NCI-H524 (cell line): Measurements from ENCODE around the gene IQSEC1.

ENCODE experiments used
- DNase-seq, 2 experiments: peaks; one replicate each; lab custom pipeline; 2025; lab: John Stamatoyannopoulos, UW

IQSEC1 gene

DNA sequence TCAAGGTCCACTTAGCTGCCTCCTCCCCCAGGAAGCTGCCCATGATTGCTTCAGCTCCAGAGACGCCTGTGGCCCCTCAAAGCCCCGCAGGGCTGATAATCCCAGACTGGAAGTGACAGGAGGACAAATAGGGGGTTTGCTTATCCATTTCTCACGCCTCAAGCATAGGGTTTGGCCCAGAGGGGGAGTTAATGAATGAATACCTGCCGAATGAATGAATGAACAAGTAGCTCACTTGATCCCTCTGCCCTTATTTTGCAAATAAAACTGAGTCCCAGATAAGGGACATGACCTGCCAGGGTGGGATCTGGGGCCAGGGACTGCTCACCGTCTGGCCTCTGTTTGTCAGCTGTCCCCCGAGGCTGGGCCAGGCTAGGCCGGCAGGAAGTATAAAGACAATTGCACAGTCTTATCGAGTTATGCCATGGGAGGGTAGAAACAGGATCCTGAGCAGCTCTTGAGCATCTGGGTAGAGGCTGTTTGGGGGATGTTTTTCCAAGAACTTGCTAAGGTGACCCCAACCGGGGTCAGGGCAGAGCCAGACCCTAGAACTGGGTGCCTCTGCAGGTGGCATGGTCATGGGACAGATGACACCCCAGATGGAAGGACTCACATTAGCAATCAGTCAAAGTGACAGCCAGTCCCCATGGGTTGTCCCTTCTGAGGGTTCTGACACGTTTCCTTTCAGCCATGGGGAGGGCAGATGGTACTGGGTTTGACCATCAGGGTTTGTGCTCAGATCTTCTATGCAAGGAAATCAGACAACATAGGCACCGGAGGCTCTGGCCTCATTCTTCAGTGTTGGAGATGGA, 45.0 kb downstream of the IQSEC1 start:
- peak; percentile 71 to 88 for DNase-seq

DNA sequence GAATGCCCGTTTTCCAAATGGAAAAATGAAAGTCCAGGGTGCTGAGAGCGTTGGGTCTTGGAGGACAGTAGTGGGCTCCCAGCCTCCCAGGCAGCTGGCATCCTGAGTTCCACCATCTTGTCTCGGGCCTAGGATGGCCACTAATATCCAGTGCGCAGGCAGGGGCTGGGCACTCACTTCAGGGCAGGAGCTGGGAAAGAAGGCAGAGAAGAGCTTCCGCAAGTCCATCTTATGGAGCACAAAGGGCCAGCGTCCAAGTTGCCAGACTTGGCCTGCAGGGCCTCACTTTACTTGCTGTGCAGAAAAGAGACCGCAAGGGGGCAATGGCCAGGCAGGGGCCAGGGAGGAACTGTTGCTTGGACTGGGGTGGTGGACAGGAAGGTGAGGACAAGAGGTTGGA, 46.1 kb downstream of the IQSEC1 start:
- DNase-seq, result no peak

DNA sequence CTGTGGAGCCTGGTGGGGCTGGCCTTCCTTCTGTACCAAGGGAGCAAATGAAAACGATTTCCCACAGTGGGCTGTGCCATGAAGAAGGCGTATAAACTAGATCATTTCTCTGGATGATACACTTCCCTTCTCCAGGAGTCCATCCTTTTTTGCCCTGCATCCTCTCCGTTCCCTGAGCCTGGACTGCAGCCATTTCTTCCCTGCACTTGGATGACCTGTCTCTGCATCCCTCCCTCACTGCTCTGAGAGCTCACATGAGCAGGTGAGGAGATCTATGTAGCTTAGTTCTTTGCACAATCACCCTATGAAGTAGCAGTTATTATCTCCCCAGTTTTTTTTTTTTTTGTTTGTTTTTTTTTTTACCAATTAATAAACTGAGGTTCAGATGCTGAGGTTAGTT, 46.7 kb downstream of the IQSEC1 start:
- no peak for DNase-seq

DNA sequence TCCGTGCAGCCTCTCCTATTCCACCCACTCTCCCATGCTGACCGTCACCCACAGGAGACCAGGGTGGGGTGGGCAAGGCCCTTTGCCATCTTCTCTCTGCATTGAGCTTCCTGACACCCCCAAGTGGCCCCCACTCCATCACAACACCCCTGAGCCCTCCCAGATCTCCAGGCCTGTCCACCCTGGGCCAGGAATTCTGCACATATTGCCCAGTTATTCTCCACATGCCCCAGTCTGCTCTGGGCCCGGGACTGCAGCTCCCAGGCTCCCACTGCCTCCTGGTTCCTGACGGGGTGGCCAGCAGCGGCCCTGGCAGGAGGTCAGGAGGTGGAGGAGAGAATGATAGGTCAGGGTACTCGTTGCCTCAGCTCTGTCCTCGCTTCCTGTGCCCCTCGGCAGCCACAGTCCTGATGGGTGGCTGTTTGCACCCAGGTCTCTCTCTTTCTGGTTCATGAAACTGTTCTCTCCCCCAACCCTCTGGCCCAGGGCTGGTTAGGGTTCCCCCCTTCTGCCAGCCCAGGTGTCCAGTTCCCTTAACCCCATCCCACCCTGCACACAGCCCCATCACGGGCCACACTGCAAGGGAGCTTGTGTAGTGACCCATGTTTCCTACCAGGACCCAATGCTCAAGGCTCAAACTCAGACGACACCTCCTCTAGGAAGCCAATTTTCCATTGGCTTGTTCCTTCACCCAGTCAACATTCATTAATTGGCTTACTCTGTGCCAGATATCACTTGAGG, 47.3 kb downstream of the IQSEC1 start:
- no peak for DNase-seq

DNA sequence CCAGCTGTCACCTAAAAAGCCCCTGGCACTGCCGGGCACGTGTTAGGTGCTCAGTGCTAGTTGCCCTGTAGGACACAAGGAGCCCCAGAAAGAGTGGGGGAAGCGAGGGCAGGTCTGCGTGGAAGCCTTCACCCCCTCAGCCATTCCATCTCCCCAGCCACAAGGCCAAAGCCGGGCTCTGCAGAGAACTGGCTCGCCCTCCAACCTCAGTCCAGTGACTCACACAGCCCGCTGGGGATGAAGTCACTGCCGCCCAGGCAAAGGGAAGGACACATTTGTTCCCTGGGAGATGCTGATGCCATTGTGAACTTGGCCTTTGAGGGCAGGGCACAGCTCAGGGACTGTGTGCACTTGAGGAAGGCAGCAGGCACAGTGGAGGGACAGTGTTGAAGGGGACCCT, 48.1 kb downstream of the IQSEC1 start:
- peak in 1 of 2 experiments; percentile 74 for DNase-seq

DNA sequence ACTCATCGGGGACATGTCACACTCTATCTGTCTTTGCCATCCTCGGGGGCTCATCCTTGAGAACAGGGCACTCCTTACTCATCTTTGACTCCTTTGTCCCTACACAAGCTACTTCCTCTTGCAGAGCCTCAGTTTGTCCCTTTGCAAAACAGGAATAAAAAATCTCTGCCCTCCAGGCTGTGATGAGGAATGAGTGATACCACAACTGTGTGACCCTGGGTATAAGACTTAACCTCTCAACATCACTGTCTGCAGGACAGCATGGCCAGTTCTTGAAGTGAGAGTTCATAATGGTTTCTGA, 48.5 kb downstream of the IQSEC1 start:
- DNase-seq, result no peak

DNA sequence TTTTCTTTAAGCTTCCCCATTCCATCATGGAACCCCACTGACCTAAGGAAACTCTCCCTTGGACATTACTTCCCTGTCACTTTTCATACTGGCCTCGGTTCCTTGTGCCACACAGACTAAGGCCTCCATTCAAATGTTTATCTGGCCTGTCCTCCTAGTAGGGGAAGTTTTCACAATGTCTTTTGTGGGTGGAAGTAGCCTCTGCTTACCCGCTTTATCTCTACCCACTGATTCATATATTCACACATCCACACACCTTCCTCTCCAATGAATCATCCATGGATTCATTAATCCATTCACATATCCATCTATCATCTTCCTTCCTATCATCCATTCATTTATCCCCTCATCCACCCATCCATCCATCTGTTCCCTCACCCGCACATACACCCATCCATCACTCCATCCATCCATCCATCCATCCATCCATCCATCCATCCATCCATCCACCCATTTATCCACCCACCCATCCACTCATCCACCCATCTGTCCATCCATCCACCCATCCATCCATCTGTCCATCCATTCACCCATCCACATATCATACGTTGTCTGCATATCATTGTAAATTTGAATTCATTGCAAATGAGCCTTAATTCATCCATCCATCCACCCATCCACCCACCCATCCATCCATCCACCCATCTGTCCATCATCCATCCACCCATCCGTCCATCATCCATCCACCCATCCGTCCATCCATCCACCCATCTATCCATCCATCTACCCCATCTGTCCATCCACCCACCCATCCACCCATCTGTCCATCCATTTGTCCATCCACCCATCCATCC, 49.1 kb downstream of the IQSEC1 start:
- no peak for DNase-seq

DNA sequence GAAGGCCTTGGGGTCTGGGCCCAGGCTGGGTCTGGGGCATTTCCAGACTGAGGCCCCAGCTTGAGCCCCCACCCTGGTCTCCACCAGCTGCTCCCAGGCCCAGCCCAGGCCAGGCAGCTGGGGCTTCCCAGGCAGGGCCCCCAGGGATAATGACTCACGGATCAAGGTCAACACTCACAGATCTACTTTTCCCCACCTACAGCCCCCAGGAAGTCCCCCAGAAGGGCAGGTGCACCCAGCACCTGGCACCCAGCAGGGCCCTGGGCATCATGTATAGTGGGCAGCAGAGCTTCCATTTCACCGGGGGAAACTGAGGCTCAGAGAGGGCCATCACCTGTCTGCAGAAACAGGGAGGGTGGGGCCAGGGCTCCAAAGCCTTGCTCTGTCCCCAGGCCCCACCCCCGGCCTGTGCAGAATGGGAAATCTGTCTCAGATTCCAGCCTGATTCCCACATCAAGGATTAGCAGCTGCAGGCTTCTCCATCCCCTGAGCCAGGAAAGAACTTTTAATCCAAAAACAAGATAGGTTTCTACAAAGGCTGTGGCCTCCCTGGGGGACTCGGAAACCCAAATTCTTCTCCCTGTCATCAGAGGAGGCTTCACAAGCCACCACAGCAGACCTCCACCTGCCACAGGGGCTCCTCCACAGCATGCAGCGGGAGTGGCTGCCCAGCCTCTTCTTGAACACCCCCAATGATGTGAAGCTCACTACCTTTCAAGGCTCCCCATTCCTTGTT, 49.8 kb downstream of the IQSEC1 start:
- peak; percentile 61 to 84 for DNase-seq

DNA sequence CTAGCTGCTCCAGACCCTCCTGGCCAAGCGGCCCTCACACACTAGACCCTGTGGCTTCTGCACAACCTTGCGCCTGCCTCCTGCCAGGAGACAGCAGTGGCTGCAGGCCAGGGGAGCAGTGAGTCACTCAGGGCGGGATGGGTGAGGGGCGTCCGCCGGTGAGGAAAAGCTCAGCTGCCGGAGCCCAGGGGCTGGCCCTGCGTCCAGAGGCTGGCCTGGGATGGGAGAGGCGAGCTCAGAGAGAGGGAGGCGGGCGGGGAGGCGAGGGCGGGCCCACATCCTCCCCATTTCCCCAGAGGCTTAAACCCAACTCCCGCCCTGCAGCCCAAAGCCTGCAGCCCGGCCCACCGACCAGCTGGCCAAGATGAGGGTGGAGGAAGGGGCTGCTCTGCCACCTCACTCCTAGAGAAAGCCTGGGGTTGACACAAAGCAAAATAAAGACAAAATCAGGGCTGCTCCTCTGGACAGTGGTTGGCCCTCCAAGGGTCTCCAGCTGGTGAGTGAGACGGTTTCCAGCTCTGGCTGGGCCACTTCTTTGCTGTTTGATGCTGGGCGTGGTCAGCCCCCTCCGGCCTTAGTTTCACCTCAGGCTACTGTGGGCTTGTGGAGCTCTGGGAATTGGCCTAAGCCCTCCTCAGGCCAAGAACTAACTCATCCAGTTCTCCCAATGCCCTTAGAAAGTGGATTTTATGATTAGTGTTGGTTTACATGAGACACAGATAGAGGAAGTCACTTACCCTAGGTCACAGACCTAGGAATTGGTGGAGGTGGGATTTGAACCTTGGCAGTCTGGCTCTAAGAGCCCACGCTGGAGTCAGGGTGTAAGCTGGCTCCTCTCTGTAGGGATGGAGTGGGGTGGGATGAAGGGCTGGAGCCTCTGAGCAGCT, 50.6 kb downstream of the IQSEC1 start:
- peak; percentile 76 to 81 for DNase-seq

DNA sequence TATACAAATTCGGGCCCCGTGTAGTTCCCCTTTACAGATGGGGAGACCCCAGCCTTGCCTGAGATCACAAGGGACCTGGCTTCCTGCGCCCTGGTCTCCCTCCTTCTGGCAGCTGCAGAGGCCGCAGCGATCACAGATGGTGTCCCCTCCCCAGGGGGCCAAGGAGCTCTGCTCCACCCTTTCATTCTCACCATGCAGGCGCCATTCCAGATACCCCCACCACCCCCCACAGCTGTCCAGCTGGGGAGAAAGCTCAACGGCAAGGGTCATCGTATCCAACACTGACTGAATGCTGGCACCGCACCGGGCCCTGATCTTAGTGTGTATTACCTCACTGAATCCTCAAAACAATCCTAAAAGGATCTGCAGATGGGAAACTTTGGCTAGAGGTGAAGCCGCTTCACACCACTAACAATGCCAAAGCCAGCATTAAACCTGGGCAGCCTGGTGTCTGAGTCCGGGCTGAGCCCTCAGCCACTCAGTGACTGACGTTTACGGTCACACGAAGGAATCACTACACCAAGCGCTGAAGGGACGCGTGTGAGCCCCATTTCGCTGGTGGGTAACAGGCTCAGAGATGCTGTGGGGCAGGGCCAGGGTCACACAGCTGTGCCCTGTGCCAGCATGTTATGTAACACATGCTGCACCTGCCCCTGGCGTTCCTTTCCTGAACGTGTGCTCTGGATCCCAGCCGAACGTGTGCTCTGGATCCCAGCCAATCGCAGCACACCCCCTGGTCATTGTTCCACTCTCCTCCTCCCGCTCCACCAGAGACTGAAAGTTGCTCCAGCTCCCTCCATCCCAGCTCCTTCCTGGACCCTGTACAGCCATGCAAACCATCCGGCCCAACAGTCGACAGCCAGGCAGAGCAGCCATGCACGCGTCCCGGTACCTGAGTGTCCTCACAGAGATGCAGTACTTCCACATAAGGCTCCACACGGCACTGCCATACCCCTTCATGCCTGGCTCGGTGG, 51.8 kb downstream of the IQSEC1 start:
- DNase-seq, result peak; percentile 79 to 84

DNA sequence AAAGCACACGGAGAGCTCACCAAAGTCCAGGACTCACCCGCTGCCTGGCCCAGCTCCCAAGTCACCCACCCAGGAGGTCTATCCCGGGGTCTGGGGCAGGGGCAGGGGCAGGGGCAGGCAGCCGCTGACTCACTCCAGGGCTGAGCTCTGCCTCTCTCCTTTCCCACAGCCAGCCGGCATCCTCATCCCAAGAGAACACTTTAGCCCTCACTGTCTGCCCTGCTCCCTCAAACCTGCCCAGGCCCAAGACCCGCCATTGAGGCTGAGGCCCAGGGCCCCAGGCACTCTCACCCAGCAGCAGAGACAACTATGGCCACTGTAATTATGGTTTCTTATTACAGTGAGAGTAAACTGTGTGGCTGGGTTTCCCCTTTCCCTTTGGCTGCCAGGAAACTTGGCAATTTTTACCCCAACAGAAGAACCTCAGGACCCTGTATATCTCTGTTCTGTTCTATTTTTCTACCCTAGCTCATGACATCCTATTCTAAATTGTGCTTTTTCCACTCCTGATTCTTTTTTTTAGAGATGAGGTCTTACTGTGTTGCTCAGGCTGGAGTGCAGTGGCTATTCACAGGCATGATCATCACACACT, 53.0 kb downstream of the IQSEC1 start:
- no peak for DNase-seq

DNA sequence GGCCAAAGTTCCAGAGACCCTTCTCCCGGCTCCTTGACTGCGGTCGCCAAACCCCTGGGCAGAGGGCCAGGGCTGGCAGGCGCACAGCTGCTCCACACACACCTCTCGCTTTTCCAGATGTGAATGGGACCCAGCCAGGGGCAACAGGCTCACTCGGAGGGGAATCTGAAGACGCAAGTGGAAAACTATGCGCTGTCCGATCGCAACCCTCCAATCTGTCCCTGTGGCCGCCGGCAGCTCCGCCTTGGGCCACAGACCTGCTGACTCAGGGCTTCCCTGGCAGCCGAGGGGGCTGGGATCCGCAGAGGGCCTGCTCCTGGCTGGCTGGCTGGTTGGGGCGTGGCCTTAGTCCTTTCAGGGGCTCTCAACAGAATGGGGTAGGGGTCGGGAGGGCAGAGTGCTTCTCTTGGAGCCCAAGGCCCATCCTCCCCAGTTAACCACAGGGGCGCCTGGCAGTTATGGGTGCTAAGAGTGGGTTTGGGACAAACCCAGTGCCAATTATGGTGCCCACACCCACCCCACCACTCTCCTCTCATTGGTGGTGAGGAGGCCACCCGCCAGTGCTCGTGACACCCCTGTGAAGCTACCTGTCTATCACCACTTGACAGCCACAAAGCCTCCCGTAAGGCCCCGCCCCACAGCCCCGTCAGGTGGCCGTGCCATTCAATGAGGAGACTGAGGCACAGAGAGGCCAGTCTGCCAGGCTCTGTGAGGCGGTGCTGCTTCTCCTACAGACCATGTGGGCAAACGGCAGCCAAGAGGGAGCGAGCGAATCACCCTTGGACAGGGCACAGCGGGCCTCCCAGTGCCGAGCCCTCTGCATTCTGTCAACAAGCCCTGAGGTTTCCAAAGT, 53.8 kb downstream of the IQSEC1 start:
- DNase-seq, result peak in 1 of 2 experiments; percentile 20

DNA sequence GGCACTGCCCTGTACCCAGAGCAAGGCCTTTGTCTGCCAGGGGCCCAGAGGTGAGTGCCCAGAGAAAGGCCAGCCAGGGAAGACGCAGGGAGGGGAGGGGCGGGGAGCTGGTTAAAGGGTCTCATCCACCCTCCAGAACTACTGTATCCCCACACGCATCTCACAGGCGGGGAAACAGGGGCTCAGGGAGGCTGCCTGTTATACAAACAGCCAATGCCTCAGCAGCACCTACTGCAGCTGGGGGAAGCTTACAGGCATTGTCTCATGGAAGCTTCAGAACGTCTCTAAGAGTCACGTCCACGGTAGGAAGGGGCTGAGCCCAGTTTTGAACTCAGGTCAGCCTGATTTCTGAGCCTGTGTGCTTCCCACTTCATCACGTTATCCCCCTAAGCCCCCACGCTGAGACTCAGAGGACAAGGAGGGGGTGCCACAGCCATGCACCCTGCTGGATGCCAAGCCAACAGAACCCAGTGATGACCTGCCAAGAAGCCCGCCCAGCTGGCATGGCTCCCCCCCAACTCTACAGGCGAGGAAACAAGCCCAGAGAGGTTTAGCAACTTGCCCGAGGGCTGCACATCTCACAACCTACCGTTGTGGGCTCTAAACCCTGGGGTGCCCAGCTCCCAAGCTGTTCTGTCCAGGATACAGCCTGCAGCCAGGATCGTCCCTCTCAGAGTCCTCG, 54.5 kb downstream of the IQSEC1 start:
- peak in 1 of 2 experiments; percentile 28 for DNase-seq

DNA sequence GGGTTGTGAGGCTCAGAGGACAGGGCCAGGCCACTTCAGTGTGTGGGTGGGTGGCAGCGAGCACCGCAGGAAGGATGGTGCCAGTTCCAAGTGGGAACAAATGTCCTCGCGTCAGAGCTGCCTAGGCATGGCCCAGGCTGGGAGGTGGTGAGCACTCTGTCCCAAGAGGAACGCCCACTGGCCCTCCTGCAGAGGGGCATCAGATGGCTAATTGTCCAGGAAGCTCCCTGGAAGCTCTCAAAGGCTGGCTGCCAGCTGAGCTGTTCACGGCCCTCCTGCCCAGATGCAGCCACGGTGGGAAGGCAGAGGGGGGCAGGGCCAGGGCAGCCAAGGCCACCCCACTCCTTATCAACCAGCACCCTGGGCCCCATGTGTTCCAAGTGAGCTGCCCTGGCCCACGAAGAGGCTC, 55.2 kb downstream of the IQSEC1 start:
- DNase-seq, result peak; percentile 70 to 78

DNA sequence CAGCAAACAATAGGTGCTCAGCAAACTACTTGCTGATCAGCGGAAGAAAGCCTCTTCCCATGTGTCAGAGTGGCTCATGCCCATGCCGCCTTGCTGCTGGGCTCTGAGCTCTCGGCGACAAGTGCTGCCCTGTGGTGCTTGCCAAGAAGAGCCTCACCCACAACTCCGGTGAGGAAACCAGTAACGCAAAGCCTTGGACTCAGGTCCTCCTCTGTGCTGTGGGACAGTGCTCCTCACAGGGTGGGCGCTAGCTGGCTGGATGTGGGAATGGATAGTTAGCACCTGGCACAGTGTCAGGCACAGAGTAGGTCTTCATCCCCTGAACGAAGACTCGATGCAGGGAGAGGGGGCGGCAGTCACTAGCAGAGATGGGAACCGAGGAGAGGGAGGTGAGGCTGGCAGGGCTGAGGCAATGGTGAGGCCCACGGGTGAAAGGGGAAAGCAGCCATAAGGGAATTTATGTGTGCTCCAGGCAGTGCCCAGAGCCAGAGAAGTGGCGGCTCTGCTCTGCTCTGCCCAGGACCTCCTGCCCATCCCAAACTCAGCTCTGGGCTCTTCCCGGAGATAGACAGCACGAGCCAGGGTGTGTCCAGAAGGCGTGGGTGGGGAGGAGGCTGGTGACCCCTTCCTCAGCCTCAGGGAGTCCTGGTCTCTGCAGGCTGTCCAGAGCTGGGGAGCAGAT, 55.7 kb downstream of the IQSEC1 start:
- DNase-seq, result no peak

DNA sequence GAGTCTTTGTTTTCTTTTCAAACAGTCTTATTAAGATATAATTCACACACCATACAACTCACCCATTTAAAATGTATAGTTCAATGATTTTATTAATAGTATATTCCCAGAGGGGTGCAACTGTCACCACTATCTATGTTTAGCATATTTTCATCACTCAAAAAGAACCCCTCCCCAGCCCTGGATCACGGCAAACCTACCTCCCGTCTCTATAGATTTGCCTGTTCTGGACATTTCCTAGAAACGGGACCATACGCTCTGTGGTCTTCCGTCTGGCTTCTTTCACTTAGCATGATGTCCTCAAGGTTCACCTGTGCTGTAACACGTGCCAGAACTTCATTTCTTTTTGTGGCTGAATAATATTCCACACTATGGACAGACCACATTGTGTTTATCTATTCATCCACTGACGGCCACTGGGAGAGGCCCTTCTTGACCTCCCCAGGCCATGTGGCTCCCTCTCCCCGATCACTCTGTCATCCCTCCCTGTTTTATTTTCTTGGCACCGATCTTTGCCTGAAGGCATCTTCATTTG, 56.4 kb downstream of the IQSEC1 start:
- DNase-seq, result no peak
